Keratinocyte (primary cell): ENCODE measurements around the gene SMARCA1. TPM values are rescaled to one million over a fixed set of nuclear protein-coding genes. Genes with fewer than 3 reads are reported as not detected.

Experiments used
- DNase-seq: peaks from one replicate; pipeline ENCODE4 v3.0.0-alpha.2; 2011; ENCODE audit warnings: low read depth, missing footprints, low spot score
- FAIRE-seq: peaks from 2 replicates; lab custom pipeline; 2011; peaks lifted over from hg19 to GRCh38; lab: Jason Lieb, UNC
- H2AFZ ChIP-seq: 2 replicates; pipeline ENCODE4 v1.6.0; 2012; ENCODE audit warnings: low read length, control low read depth, inconsistent platforms; ENCODE audit not compliant: control insufficient read depth
- H3K27ac ChIP-seq: 2 replicates; pipeline ENCODE4 v1.5.1; 2011; ENCODE audit warnings: low read length; ENCODE audit not compliant: control insufficient read depth, insufficient read depth
- H3K27me3 ChIP-seq: 3 replicates; pipeline ENCODE4 v1.6.0; 2011; ENCODE audit warnings: low read length; ENCODE audit not compliant: control insufficient read depth, insufficient read depth; ENCODE audit errors: extremely low read depth
- H3K36me3 ChIP-seq, 2 experiments: 2 replicates in 1 of 2; 3 replicates in 1 of 2; pipeline ENCODE4 v1.5.1; 2011; ENCODE audit warnings: low read length in 2 of 2, mild to moderate bottlenecking in 1 of 2; ENCODE audit not compliant: control insufficient read depth in 2 of 2, insufficient read depth in 2 of 2; ENCODE audit errors: extremely low read depth in 1 of 2
- H3K4me1 ChIP-seq: 3 replicates; pipeline ENCODE4 v1.5.1; 2011; ENCODE audit warnings: low read length; ENCODE audit not compliant: control insufficient read depth, insufficient read depth; ENCODE audit errors: extremely low read depth
- H3K4me2 ChIP-seq: 3 replicates; pipeline ENCODE4 v1.6.0; 2011; ENCODE audit warnings: low read depth, low read length; ENCODE audit not compliant: control insufficient read depth, insufficient read depth; ENCODE audit errors: extremely low read depth
- H3K4me3 ChIP-seq, 3 experiments: fragments of 200-600 bp in 1 of 3; sonication (generic) in 1 of 3; 2 replicates in 2 of 3; 3 replicates in 1 of 3; pipeline ENCODE4 v1.5.1; 2011 to 2016; ENCODE audit warnings: low read length in 3 of 3, mild to moderate bottlenecking in 3 of 3, control low read depth in 2 of 3, inconsistent platforms in 1 of 3, low read depth in 1 of 3, mixed read lengths in 1 of 3, mixed run types in 1 of 3, moderate library complexity in 1 of 3; ENCODE audit not compliant: control insufficient read depth in 2 of 3, insufficient read depth in 2 of 3; ENCODE audit errors: extremely low read depth in 1 of 3
- H3K79me2 ChIP-seq: 2 replicates; pipeline ENCODE4 v1.6.0; 2012; ENCODE audit warnings: low read length; ENCODE audit not compliant: control insufficient read depth, insufficient read depth
- H3K9ac ChIP-seq: 3 replicates; pipeline ENCODE4 v1.6.0; 2011; ENCODE audit warnings: low read length; ENCODE audit not compliant: control insufficient read depth, insufficient read depth; ENCODE audit errors: extremely low read depth
- H3K9me1 ChIP-seq: 3 replicates; pipeline ENCODE4 v1.6.0; 2011; ENCODE audit warnings: low read length; ENCODE audit not compliant: control insufficient read depth, insufficient read depth; ENCODE audit errors: extremely low read depth
- H3K9me3 ChIP-seq: 2 replicates; pipeline ENCODE4 v1.5.1; 2012; ENCODE audit warnings: low read depth, low read length; ENCODE audit not compliant: control insufficient read depth
- H4K20me1 ChIP-seq: 3 replicates; pipeline ENCODE4 v1.6.0; 2011; ENCODE audit warnings: low read length; ENCODE audit not compliant: control insufficient read depth, insufficient read depth; ENCODE audit errors: extremely low read depth
- CTCF ChIP-seq, 3 experiments: IDR thresholded peaks in 1 of 3; conservative IDR thresholded peaks in 1 of 3; optimal IDR thresholded peaks in 1 of 3; 2 replicates in 2 of 3; 3 replicates in 1 of 3; pipeline versions ENCODE3 to v1.5.1; 2011; ENCODE audit warnings: low read length in 3 of 3, mild to moderate bottlenecking in 3 of 3, moderate library complexity in 2 of 3, control low read depth in 1 of 3, inconsistent platforms in 1 of 3; ENCODE audit not compliant: insufficient read depth in 2 of 3; ENCODE audit errors: extremely low read depth in 1 of 3
- EZH2 ChIP-seq: IDR thresholded peaks from one replicate; pipeline ENCODE4 v1.6.1; 2012; ENCODE audit warnings: inconsistent platforms, mild to moderate bottlenecking, low read length, moderate library complexity
- dilution Hi-C: fragments of 300-500 bp; cut with MboI; formaldehyde crosslinking; loops from one replicate; pipeline ENCODE4 v1.7.0; 2020; ENCODE audit warnings: low sequenced_read_pairs; ENCODE audit not compliant: extremely low pct_ligation_motif_present
- polyA plus RNA-seq, 5 experiments: library from polyadenylated mRNA; depleted of rRNA in 3 of 5; stranded (reverse) in 3 of 5; stranded (forward) in 1 of 5; unstranded in 1 of 5; fragments of >200 nt; gene quantifications; 1 replicate in 1 of 5; 2 replicates in 3 of 5; 3 replicates in 1 of 5; pipeline versions ENCODE4 v1.2.1 to v1.2.3, GENCODE V29; 2011 to 2012; ENCODE audit warnings: missing spikeins in 2 of 5, low read depth in 1 of 5, low replicate concordance in 1 of 5

SMARCA1 gene
- polyA plus RNA-seq, 1 donor (not counting 4 experiments of a cell fraction or from before 2014, with no cell fraction given), result 21.6 TPM

- DNase-seq (no peak), FAIRE-seq (no peak)
- no peak for TF ChIP-seq CTCF (optimal IDR thresholded peaks at IDR 0.05 in 1 of 3, IDR thresholded peaks at IDR 0.05 in 1 of 3, conservative IDR thresholded peaks at IDR 0.05 in 1 of 3; ENCODE audit: extremely low read depth in 1 of 3, insufficient read depth in 2 of 3, low read length in 3 of 3)
- no peak for TF ChIP-seq EZH2
- H3K4me1 ChIP-seq, result no peaks in the 10 kb centered on the region
- H3K9ac ChIP-seq, result no peak overlapping the region
- dilution Hi-C loops, result no loop called here
- no peaks in the 10 kb centered on the region for H3K9me1 ChIP-seq
- H3K9me3 ChIP-seq, result no peaks in the 10 kb centered on the region
- no peak overlapping the region for H3K27ac ChIP-seq
- H2AFZ ChIP-seq, result no peak overlapping the region
- no peaks in the 10 kb centered on the region for H3K79me2 ChIP-seq
- no peaks in the 10 kb centered on the region for H3K36me3 ChIP-seq
- no peak overlapping the region for H3K4me3 ChIP-seq
- no peak overlapping the region for H3K4me2 ChIP-seq
- no peaks in the 10 kb centered on the region for H3K27me3 ChIP-seq
- H4K20me1 ChIP-seq, result no peaks in the 10 kb centered on the region
Observed at GRCh38 chrX:129529685-129530281, 6.5 kb upstream of the SMARCA1 start.

GRCh38 chrX:129525896-129526295 lies 2.6 kb upstream of the SMARCA1 start:
- Histone ChIP-seq H3K9me1 (no peaks in the 10 kb centered on the region), H3K4me2 (no peak overlapping the region), H3K36me3 (no peaks in the 10 kb centered on the region), H3K79me2 (peaks cover 1% of the 10 kb centered on the region), H3K4me3 (no peak overlapping the region), H2AFZ (no peak overlapping the region), H3K9ac (no peak overlapping the region), H3K4me1 (no peaks in the 10 kb centered on the region), H3K27ac (no peak overlapping the region), H3K9me3 (no peaks in the 10 kb centered on the region), H3K27me3 (no peaks in the 10 kb centered on the region), H4K20me1 (no peaks in the 10 kb centered on the region)
- no peak for TF ChIP-seq EZH2
- no peak for TF ChIP-seq CTCF (optimal IDR thresholded peaks at IDR 0.05 in 1 of 3, IDR thresholded peaks at IDR 0.05 in 1 of 3, conservative IDR thresholded peaks at IDR 0.05 in 1 of 3; ENCODE audit: extremely low read depth in 1 of 3, insufficient read depth in 2 of 3, low read length in 3 of 3)
- DNase-seq (no peak), FAIRE-seq (no peak)
- dilution Hi-C loops, result no loop called here
